ENCODE data around the gene NXPE3. TPM values are rescaled to one million over a fixed set of nuclear protein-coding genes. Genes with fewer than 3 reads are reported as not detected.
A peak's percentile ranks its signal among the peaks of the same experiment; 100 is the strongest.

NXPE3 gene
- total and polyA plus RNA-seq, 2 experiments from 2014 or later, result 4.9 to 7.3 TPM

DNA sequence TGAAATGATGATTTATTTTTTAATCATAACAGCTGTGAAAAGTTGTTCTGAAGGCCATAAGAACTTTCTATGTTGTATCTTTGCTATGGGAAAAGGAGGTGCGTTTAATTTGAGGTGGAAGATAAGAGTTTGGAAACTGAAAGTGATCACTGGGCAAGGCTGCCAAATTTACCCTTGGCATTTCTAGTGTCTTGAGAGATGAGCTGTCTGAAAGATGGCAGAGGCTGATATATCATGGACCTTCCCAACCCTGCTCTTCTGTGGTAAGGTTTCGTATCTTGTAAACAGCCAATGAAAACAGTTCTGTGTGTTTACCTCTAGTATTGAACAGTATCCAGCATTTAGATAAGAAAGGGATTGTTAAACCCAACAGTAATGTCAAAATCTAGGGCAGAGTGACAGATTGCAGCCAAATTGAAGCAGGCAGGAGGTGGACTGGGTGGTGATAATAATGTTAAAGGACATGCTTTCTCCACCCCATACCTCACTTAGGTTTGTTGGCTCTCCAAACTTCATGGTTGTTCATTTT, 54.5 kb downstream of the NXPE3 start:
- no peak for DNase-seq (ENCODE audit: low read depth in 1 of 2, low spot score in 1 of 2)
- H3K27ac ChIP-seq, result no peak overlapping the region
- H3K36me3 ChIP-seq, result no peaks in the 10 kb centered on the region

DNA sequence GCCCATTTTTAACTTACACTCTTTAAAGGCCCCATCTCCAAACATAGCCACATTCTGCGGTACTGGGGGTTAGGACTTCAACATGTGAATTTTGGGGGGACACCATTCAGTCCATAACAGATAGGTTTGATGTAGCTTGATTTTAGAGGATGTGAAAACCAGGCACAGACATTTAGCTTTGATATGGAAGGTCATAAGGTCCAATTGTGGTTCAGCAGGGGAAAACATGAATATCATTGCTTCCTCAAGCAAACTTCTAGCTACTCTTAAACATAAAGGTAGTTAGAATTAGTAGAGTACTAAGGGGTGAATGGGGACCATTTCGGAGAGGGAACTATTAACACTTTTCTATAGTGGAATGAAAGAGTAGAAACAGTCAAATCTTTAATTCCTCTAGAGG, 56.7 kb downstream of the NXPE3 start:
- DNase-seq (ENCODE audit: low read depth in 1 of 2, low spot score in 1 of 2), result no peak
- Histone ChIP-seq H3K27ac (no peak overlapping the region), H3K4me1 (ENCODE audit: low read depth) (peaks cover 9% of the 10 kb centered on the region), H3K36me3 (no peaks in the 10 kb centered on the region), H3K9me3 (ENCODE audit: low read depth) (no peaks in the 10 kb centered on the region), H3K4me3 (no peak overlapping the region), H3K27me3 (no peaks in the 10 kb centered on the region)
- TF ChIP-seq, protein P1, sequence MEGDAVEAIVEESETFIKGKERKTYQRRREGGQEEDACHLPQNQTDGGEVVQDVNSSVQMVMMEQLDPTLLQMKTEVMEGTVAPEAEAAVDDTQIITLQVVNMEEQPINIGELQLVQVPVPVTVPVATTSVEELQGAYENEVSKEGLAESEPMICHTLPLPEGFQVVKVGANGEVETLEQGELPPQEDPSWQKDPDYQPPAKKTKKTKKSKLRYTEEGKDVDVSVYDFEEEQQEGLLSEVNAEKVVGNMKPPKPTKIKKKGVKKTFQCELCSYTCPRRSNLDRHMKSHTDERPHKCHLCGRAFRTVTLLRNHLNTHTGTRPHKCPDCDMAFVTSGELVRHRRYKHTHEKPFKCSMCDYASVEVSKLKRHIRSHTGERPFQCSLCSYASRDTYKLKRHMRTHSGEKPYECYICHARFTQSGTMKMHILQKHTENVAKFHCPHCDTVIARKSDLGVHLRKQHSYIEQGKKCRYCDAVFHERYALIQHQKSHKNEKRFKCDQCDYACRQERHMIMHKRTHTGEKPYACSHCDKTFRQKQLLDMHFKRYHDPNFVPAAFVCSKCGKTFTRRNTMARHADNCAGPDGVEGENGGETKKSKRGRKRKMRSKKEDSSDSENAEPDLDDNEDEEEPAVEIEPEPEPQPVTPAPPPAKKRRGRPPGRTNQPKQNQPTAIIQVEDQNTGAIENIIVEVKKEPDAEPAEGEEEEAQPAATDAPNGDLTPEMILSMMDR (IDR thresholded peaks at IDR 0.05; ENCODE audit: low read depth, low read length), result no peak

More for the DNA sequence above, 54.5 kb downstream of the NXPE3 start:
- Histone ChIP-seq H3K9me3 (ENCODE audit: low read depth) (no peaks in the 10 kb centered on the region), H3K27me3 (no peaks in the 10 kb centered on the region), H3K4me1 (ENCODE audit: low read depth) (peaks cover 16% of the 10 kb centered on the region), H3K4me3 (no peak overlapping the region)
- TF ChIP-seq, protein P1 (IDR thresholded peaks at IDR 0.05; ENCODE audit: low read depth, low read length), result no peak

DNA sequence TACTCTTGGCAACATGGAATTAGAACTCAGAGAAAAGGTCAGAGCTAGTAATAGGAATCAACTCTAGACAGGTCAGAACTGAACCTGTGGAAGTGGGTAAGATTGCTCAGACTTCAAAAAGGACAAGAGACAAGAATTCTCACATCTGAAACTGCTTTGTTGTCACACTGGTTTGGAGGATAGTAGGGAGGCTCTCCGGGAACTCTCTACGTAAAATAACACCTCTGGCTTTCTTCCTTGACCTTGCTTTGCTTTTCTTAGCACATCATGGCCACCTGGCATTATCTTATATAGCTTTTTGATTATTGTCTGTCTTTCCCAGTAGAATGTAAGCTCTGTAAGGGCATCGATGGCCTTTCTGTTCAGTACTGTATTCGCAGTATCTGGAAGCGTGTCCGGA, 57.1 kb downstream of the NXPE3 start:
- TF ChIP-seq, protein P1 (IDR thresholded peaks at IDR 0.05; ENCODE audit: low read depth, low read length), result no peak
- Histone ChIP-seq H3K4me1 (ENCODE audit: low read depth) (peaks cover 9% of the 10 kb centered on the region), H3K36me3 (no peaks in the 10 kb centered on the region), H3K27me3 (no peaks in the 10 kb centered on the region), H3K27ac (no peak overlapping the region), H3K9me3 (ENCODE audit: low read depth) (no peaks in the 10 kb centered on the region), H3K4me3 (no peak overlapping the region)
- no peak for DNase-seq (ENCODE audit: low read depth in 1 of 2, low spot score in 1 of 2)

DNA sequence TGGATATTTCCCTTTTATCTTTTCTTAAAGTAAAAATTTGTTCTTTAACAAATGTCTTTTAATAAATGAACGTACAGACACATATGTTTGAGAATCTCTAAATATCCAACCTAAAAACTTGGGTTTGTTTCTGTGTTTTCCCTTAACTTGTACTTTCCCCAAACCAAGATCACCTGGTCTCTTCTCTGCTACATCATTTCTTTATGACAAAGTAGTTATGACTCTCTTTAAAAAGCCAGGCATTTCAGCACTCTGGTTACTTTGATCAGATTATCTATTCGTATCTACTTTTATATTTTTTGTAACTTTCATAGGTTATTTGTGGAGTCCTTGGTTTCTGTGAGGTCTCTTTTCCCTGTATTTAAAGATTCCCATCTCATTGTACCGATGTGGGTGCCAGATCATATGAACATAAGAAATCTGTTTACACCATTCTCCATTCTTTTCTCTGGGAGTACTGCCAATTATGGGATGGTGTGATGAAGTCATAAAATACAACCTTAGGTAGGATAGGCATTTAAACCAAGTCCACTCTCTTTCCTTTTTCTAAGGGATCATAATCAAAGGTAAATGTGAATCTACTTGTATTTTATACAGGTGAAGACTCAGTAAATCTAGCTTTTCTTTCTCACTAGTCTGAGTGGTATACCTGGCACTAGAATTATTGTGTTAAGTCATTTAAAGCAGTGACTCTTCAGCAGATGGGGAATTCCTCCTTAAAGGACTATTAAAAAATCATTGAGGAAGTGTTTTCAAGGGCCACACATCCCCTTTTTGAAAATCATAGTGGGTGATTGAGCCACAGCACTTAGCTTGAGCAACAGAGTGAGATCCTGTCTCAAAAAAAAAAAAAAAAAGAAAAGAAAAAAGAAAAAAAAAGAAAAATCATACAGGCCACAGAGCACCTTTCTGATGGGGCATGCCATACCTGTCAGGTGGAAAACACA, 57.9 kb downstream of the NXPE3 start:
- peaks cover 14% of the 10 kb centered on the region for H3K4me1 ChIP-seq (ENCODE audit: low read depth)
- no peak overlapping the region for H3K4me3 ChIP-seq
- DNase-seq (ENCODE audit: low read depth in 1 of 2, low spot score in 1 of 2), result peak in 1 of 2 donors; percentile 84
- H3K27me3 ChIP-seq, result no peaks in the 10 kb centered on the region
- TF ChIP-seq, protein P1 (IDR thresholded peaks at IDR 0.05; ENCODE audit: low read depth, low read length), result no peak
- no peaks in the 10 kb centered on the region for H3K9me3 ChIP-seq (ENCODE audit: low read depth)
- no peak overlapping the region for H3K27ac ChIP-seq
- no peaks in the 10 kb centered on the region for H3K36me3 ChIP-seq

DNA sequence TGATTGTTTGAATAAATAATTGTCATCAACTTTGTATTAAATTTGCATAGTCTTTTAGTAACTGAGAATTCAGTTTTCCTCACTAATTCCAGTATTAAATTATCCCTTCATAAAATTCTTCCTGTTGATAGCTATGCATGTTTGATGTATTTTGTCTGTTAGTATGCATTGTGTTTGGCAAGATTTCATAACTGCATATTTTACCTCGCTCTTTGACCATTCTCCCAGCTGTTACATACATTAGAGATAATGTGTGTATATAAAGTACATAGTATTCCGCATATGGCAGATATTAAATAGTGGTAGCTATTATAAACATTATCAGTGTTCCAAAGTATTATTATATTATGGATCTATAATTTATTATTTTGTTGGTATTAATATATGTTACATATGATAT, 59.7 kb downstream of the NXPE3 start:
- Histone ChIP-seq H3K27ac (no peak overlapping the region), H3K27me3 (no peaks in the 10 kb centered on the region), H3K9me3 (ENCODE audit: low read depth) (no peaks in the 10 kb centered on the region), H3K4me1 (ENCODE audit: low read depth) (peaks cover 18% of the 10 kb centered on the region), H3K4me3 (no peak overlapping the region), H3K36me3 (no peaks in the 10 kb centered on the region)
- TF ChIP-seq, protein P1 (IDR thresholded peaks at IDR 0.05; ENCODE audit: low read depth, low read length), result no peak
- no peak for DNase-seq (ENCODE audit: low read depth in 1 of 2, low spot score in 1 of 2)

Data from cardiac muscle cell (in vitro differentiated cells and primary cell).